Activated CD4-positive, alpha-beta T cell treated with anti-CD3 and anti-CD28 coated beads for 24 hours (primary cell): ENCODE measurements around the gene KNDC1.
"Not testable (repeated sequence)": the region's sequence is repeated elsewhere in the genome, so short reads cannot be mapped to it uniquely, and the experiment has no call there.

Experiments used
- DNase-seq, 2 donors: peaks; one replicate each; pipeline ENCODE4 v3.0.0-alpha.2; 2020; ENCODE audit warnings: low read depth in 2 of 2

The KNDC1 gene, protein sequence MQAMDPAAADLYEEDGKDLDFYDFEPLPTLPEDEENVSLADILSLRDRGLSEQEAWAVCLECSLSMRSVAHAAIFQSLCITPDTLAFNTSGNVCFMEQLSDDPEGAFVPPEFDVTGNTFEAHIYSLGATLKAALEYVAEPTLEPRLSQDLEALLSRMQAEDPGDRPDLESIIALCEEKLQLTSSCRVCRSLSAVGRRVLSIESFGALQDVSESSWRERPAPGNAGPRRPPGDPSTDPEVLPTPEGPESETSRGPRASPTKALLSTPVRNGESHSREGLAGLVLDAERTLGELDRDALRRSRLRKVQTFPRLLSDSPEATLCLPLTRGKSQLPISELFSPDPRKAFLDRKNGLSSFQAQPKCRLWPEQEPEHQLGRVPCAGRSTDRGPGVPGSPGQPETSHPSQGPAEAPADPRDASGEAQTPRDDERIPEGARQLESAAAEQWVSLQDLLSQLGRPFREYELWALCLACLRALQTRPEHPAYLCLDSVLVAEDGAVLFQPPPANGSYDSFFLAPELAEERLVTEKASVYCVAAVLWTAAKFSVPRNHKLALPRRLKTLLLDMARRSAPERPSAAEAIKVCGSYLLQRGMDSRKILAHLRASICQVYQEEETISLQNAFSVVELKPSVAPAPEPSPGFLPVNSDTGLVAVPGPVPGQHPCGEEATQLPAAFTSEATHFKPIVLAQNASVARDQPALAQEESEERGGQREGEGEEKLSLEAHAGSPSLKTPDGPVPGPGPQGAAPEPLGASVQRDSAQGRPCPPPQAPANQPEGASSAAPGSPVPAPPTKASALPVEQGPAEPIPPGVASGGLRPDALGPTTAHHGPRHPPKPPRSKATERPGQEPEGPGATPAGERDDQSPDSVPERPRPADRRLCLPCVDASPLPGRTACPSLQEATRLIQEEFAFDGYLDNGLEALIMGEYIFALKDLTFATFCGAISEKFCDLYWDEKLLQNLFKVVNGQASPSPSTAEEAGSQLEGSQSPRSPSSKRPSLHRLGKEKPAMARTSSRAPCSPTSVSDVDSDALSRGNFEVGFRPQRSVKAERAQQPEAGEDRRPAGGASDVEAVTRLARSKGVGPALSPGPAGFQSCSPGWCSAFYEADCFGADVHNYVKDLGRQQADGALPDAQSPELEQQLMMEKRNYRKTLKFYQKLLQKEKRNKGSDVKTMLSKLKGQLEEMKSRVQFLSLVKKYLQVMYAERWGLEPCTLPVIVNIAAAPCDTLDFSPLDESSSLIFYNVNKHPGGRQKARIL (N-terminal part only)

DNA sequence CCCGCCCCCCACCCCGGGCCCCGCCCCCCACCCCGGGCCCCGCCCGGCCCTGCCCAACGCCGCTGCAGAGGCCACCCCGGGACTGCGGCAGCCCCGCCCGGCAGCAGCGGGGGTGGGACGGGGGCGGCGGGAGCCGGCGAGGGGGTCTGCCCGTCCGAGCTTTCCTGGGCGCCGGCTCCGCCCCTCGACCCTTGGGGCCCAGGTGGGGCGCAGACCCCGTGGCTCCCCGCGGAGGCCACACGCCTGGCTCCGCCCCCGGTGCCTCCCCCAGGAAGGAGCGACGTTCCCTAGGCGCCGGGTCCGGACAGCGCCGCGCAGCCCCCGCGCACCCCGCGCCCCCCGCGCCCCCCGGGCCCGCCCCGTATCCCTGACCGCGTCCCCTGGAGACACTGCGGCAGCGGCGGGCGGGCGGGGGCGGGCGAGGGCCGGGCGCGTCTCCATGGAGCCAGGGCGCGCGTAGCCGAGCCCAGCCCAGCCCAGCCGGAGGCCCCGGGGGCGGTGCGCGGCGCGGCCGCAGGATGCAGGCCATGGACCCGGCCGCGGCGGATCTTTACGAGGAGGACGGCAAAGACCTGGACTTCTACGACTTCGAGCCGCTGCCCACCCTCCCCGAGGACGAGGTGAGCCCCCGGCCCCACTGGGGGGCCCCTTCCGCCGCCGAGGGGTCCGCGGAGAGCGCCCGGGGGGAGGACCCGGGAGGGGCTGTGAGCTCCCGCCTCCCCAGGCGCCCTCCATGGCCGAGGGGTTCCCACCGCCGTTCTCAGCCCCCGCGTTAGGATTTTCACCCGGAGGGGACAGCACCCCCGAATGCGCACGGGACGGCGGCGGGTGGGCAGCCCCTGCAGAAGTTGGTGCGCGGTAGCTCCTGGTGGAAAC, at the start of gene KNDC1:
Gene KNDC1 (plus strand): TSS at position 270 of the 876 bp plus-strand sequence. CDS start 249 bp downstream, at position 519.
- no peak for DNase-seq

DNA sequence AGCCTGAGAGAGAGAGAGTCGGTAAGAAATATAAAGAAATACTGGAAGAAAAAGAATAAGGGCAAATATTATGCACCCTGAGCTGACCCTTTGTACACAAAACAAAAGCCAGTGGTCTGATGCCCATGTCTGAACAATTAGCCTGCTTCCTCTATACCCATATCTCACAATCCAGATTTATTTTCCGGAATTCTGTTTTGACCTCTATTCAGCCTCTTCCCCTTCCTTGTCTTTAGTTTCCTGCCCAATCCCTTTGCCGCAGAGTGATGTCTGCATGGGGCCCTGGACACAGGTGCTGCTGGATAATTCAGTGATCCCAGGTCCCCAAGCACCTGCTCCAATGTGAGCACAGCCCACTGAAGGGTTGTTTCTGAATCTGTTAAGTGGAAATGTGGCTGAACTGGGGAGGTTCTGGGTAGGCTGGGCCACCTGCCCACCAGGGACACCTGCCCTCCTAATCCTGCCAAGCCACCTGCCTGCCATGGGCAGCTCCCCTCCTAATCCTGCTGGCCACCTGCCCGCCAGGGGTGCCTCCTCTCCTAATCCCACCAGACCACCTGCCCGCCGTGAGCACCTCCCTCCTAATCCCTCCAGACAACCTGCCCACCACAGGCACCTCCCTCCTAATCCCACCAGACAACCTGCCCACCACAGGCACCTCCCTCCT, 49.3 kb upstream of the KNDC1 start:
- DNase-seq: no peak

DNA sequence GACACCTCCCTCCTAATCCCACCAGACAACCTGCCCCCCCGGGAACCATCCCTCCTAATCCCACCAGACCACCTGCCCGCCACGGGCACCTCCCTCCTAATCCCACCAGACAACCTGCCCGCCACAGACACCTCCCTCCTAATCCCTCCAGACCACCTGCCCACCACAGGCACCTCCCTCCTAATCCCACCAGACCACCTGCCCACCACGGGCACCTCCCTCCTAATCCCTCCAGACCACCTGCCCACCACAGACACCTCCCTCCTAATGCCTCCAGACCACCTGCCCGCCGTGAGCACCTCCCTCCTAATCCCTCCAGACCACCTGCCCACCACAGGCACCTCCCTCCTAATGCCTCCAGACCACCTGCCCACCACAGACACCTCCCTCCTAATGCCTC, 48.4 kb upstream of the KNDC1 start:
- not testable (repeated sequence) for DNase-seq

DNA sequence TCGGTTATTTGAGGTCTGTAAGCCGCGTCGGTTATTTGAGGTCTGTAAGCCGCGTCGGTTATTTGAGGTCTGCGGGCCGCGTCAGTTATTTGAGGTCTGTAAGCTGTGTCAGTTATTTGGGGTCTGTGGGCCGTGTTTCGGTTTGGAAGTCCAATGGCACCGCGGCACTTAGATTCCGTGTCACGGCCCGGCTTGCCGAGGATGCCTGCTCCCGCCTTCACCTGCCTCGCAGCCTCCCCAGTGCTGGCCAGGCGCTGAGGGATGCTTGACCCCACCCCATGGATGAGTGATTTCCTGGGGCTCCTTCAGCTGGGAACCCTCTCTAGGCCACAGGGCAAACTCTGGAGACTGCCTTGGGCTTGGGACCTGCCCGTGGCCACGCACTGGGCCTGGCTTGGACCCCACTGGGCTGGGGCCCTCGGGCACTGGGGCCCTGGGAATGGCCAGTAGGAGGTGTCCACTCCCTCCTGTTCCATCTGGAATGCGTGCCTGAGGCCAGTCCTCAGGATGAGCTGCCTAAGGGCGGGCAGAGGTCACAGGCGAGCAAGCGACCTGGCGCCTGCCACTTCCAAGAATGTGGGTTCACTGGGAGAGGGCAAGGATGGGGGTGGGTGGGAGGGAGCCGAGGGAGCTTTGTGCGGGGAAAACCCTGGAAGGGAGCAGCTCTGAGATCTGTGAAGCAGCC, 46.7 kb upstream of the KNDC1 start:
- DNase-seq: no peak

DNA sequence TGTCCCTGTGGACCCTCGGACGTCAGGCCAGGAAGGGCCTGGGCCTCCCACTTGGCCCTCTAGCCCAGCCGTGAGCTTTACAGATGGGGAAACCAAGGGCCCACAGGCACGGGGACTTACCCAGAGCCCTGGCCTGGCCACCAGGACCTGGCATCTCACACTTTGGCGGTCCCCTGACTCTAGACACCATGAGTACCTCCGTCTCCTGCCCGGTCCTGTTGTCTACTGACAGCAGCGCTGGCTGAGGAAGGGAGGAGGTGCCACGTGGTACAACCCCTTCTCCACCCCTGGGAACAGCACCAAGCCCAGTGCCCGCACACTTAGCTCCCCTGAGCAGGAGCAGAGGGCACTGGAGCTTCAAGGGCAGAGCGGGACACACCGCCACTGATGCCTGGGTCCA, 46.2 kb upstream of the KNDC1 start:
- DNase-seq: no peak

DNA sequence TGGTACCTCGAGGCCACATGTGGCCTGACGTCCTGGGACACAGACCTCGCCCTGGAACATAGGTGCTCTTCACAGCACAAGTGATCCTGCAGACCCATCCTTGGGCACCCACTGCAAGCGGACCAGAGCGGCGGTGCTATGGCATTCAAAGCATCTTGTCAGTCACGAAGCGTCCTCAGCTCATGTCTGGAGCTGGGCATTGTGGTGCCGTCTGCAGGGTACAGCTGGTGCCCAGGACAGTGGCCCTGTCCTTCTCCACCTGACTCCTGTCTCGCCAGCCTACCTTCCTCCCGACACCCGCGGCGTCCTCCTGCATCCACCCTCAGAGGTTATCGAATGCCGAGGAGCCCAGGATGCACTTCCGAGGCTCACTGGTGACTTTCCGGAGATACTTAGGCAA, 45.8 kb upstream of the KNDC1 start:
- DNase-seq: no peak

DNA sequence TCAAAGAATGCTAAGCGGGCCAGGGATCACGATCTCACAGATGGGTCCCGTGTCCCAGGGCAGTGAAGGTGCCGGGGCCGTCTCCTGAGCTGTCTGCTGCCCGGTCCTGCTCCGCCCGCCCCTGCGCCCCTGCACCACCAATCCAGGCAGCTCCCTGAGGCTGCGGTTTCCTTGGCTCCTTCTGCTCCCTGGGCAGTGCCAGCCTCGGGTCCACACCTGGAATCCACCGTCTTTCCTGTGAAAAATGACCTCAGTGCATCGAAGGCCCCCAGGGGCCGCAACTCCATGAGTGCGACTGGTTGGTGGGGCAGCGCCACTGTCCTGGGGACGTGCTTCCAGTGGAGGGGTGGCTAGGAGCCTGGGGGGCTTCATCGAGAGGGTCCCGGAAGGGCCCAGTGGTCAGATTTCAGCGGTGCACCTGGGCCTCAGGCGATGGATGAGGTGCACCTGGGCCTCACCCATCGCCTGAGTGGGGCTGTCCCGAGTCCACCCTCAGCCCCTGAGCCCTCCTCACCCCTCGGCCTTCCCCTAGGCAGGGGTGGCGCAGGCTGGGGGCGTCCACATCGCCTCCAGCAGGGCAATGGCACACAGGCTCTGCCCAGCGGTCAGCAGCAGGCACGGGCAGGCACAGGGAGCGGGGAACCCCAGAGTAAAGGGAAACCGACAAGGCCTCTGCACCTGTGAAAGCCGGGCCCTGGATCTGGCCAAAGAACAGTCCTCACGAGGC, 45.1 kb upstream of the KNDC1 start:
- no peak for DNase-seq

DNA sequence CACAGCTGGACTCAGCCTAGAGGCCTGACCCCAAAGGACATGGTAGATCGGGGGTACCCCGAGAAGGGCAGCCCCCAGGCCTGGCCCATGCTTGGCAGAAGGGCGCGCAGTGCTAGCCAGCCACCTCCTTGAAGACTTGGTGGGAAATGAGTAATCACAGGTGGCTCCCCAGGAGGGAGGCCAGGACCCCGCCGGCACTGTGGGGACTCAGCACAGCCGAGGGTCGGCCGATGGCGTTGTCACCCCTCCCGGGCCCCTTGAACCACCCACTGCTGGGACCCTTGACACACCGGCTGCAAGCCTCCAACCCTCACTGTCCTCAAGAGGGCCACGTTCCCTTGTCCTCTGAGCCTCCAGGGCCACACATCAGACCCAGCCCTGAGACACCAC, 44.6 kb upstream of the KNDC1 start:
- DNase-seq: no peak

DNA sequence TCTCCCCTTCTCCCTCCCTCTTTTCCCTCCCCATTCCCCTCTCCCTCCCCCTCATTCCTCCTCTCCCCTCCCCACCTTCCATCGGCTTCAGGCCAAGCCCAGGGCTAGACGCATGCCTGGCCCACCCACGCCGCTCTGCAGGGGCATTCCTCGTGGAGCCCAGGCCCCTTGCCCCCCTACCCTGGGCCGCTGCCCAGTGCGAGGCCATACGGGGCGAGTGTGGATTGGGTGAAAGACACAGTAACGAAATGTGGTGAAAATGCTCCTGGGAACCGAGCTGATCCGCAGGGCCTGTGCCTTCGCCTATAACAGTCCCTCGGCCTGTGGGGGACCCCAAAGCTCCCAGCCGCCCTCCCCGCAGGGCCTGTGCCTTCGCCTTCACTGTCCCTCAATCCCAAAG, 44.0 kb upstream of the KNDC1 start:
- no peak for DNase-seq

DNA sequence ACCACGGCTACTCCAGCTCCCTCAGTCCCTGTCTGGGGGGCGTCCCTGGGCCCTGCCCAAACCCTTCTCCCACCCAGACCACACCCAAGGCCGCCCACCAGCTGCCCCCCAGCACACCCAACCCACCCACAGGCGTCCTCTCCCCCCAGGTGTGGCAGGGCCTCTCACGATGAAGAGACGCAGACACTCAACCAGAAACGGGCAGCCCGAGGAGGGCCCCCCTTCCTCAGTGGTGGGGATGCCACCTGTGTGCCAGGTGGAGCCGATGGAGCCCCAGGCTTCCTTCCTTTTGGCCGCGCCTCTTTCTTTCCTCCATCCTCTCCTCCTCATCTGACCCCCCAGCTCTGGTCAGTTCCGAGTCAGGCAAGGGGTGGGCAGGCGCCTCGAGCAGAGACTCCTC, 43.6 kb upstream of the KNDC1 start:
- DNase-seq: no peak

DNA sequence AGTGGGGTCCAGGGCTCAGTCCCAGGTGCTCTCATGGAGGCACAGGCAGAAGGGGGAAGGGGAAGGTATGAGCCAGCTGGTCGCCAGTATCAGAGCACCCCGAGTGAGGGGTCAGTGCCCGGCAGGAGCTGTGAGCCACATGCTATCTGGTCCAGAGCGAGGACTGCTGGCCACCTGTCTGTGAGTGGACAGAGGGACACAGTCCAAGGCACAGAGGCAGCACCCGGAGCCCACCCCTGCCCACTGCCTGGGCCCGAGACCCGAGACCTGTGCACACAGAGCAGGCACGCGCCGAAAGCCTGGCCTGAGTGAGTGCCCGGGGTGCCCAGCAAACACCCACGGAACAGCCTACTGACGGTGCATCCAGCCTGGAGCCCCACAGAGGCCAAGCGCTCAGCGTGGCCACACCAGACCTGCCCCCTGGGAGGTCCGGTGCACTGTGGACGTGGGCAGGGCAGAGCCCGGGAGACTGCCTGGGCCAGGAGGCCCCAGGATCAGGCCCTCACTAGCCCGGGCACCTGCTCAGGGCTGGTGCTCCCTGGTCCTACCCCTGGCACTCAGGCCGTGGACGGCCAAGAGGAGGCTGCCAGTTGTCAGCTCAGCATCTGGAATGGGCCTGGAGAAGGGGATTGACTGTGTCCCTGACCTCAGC, 42.9 kb upstream of the KNDC1 start:
- DNase-seq: no peak

DNA sequence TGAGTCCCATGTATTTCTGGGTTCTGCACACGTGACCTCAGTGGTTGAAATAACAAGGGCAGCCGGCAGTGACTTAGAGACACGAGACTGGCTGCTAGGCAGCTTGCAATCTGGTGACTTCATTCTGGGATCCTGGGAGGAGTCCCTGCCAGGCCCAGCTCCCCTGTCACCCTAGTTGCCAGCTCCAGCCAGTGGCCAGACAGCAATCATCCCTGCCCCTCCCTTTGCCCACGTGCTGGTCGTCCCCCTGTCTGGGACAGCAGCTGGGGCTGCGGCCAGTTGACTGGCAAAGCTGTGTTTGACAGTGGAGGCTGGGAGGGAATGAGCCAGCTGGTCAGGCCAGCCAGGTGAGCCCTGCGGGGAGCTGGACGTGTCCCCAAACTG, 42.3 kb upstream of the KNDC1 start:
- DNase-seq: no peak

DNA sequence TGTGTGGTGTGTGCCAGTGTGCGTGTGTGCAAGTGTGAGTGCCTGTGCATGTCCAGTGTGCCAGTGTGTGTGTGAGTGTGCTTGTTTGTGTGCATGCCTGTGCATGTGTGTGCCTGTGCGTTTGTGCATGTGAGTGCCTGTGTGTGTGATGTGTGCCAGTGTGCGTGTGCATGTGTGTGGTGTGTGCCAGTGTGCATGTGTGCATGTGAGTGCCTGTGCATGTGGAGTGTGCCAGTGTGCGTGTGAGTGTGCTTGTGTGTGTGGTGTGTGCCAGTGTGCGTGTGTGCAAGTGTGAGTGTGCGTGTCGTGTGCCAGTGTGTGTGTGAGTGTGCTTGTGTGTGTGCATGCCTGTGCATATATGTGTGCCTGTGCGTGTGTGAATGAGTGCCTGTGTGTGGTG, 38.5 kb upstream of the KNDC1 start:
- no peak for DNase-seq

DNA sequence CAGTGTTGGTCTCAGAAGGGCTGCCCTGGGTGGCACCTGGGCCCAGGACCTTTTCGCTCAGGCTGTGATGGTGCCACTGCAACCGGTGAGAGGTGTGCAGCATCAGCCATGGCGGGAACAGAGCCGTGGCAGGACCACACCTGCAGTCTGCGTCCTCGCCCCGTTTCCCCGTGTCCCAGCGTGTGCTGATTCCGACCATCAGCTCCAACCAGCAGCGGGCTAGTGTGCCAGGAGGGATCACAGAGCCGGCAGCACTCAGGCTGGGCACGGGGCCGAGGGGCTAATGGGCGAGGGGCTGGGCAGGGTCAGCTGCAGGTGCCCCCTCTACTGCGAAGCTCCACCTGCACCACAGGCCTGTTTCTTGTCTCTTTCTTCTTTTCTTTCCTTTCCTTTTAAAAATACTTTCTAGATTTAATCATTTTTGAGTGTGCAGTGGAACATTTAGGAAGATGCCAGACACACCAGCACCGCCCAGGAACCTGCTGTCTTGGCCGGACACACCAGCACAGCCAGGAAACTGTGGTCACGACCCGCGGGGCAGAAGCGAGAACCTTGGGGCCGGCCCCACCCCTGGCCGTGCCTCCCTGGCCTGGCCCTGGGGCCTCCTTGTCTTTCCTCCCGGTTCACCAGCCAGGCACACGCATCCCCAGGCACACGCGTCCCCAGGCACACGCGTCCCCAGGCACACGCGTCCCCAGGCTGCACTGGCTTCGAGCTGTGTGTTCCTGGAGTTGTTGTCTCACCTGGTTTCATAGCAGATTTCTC, 37.7 kb upstream of the KNDC1 start:
- no peak for DNase-seq

DNA sequence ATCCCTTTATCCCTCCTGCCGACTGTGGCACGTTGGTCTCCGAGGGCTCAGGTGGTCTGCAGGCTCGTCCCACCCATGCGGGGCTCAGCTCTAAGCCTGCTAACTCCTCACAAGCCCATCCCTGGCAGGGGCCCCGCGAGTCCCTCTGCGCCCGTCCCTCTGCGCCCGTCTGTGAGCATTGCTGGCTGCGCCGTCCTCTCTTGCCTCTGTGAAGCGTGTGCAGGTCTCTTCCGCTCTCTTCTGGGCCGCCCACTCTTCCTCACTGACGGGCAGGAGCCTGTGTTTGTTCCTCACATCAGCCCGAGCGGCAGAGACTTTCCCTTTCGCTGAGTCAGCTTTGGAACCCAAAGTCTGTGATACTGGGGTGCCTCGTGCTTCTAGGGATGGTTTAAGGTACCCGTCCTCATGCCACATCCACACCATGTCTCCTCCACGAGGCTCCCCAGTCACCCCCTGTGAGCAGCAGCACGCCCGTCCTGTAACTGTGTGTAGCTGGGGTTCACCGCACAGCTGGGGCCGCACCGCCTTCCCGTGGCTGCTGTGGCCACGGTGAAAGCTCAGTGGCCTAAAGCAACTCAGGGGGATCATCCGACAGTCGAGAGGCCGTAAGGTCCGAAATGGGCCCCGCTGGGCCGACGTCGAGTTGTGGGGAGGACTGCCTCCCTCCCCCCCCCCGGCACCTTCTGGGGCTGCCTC, 36.8 kb upstream of the KNDC1 start:
- no peak for DNase-seq

DNA sequence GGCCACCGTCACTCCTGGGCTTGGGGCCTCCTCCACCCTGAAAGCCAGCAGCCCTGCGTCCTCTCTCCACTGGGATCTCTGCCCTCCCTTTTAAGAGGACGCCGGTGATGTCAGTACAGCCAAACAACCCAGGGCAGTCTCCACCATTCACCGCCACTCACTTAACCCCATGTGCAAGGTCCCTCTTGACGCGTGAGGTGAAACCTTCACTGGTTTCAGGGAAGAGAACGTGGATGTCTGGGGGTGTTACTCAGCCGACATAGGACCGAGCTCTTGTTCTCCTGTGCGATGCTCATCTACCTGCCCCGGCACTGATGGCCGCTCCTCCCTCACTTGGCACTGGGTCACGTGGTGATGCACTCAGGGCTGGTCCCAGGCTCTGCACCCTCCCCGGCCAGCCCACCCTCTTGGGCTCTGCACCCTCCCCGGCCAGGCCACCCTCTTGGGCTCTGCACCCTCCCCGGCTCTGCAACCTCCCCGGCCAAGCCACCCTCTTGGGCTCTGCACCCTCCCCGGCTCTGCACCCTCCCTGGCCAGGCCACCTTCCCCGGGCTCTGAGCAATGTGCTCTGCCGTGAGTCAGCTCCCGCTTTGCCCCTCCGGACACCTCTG, 36.2 kb upstream of the KNDC1 start:
- DNase-seq: no peak
